ENCODE data around the gene RBMS2.

The RBMS2 gene

DNA sequence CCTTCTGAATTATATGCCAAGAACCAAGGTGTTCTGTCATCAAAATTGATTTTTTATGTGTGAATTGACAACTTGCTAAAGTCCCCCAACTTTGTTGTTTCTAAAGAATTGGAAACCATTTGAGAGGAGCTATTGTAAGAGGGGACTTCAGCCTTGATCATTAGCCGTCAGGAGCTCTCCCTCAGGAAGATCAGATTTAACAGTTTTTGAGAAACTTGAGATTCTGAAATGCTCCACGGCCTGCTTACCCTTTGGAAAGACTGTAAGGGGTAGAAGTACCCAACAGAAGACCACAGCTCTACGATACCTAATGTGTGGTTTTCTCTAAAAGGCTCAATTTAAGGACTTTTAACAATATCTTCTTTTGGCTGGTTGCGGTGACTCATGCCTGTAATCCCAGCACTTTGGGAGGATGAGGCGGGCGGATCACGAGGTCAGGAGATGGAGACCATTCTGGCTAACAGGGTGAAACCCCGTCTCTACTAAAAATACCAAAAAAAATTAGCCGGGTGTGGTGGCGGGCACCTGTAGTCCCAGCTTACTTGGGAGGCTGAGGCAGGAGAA is 57.4 kb downstream of the RBMS2 start:
- no peak for TF ChIP-seq TCF12 (IDR thresholded peaks at IDR 0.05; ENCODE audit: low read depth)

DNA sequence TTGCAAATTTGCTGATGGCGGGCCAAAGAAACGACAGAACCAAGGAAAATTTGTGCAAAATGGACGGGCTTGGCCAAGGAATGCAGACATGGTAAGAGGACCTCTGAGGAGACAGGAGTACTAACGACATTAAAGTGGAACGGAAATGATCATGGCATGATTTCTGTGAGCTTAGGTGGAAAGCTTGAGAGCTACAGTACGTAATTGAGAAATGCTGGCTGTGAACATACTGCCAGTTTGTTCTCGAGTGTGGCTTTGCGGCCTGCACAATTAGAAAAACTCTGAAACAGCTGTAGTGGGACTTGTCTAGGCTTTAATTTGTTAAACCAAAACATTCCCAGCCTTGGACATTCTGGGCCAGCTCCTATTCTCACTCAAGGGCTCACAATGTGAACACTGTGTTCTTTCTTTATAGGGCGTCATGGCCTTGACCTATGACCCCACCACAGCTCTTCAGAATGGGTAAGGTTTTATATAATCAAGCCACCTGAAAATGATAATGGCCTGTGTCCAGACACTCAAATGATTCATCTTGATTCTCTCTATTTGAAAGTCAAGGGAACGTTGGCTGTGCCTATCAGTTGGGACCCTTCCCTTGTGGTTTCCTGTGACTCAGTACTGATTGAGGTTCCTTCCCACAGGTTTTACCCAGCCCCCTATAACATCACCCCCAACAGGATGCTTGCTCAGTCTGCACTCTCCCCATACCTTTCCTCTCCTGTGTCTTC is 60.0 kb downstream of the RBMS2 start:
- TF ChIP-seq, protein P1, sequence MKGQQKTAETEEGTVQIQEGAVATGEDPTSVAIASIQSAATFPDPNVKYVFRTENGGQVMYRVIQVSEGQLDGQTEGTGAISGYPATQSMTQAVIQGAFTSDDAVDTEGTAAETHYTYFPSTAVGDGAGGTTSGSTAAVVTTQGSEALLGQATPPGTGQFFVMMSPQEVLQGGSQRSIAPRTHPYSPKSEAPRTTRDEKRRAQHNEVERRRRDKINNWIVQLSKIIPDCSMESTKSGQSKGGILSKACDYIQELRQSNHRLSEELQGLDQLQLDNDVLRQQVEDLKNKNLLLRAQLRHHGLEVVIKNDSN (IDR thresholded peaks at IDR 0.05), result no peak
- TF ChIP-seq TEAD4 (IDR thresholded peaks at IDR 0.05) (no peak), RAD21 (IDR thresholded peaks at IDR 0.05; ENCODE audit: low read depth) (no peak), TAF1 (IDR thresholded peaks at IDR 0.05; ENCODE audit: low read depth) (no peak), CEBPB (IDR thresholded peaks at IDR 0.05) (no peak), CREB1 (IDR thresholded peaks at IDR 0.05; ENCODE audit: low read depth) (no peak), YY1 (IDR thresholded peaks at IDR 0.05; ENCODE audit: low read depth) (no peak), EGR1 (IDR thresholded peaks at IDR 0.05) (no peak), TCF12 (IDR thresholded peaks at IDR 0.05; ENCODE audit: low read depth) (no peak), EP300 (IDR thresholded peaks at IDR 0.05; ENCODE audit: borderline replicate concordance) (no peak), FOXM1 (IDR thresholded peaks at IDR 0.05; ENCODE audit: borderline replicate concordance, low read depth) (no peak), MAX (IDR thresholded peaks at IDR 0.05) (no peak), ZBTB7A (IDR thresholded peaks at IDR 0.05; ENCODE audit: low read depth) (no peak), NFIC (IDR thresholded peaks at IDR 0.05) (no peak)
- TF ChIP-seq, protein P2, sequence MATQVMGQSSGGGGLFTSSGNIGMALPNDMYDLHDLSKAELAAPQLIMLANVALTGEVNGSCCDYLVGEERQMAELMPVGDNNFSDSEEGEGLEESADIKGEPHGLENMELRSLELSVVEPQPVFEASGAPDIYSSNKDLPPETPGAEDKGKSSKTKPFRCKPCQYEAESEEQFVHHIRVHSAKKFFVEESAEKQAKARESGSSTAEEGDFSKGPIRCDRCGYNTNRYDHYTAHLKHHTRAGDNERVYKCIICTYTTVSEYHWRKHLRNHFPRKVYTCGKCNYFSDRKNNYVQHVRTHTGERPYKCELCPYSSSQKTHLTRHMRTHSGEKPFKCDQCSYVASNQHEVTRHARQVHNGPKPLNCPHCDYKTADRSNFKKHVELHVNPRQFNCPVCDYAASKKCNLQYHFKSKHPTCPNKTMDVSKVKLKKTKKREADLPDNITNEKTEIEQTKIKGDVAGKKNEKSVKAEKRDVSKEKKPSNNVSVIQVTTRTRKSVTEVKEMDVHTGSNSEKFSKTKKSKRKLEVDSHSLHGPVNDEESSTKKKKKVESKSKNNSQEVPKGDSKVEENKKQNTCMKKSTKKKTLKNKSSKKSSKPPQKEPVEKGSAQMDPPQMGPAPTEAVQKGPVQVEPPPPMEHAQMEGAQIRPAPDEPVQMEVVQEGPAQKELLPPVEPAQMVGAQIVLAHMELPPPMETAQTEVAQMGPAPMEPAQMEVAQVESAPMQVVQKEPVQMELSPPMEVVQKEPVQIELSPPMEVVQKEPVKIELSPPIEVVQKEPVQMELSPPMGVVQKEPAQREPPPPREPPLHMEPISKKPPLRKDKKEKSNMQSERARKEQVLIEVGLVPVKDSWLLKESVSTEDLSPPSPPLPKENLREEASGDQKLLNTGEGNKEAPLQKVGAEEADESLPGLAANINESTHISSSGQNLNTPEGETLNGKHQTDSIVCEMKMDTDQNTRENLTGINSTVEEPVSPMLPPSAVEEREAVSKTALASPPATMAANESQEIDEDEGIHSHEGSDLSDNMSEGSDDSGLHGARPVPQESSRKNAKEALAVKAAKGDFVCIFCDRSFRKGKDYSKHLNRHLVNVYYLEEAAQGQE (IDR thresholded peaks at IDR 0.05; ENCODE audit: low read depth), result no peak

DNA sequence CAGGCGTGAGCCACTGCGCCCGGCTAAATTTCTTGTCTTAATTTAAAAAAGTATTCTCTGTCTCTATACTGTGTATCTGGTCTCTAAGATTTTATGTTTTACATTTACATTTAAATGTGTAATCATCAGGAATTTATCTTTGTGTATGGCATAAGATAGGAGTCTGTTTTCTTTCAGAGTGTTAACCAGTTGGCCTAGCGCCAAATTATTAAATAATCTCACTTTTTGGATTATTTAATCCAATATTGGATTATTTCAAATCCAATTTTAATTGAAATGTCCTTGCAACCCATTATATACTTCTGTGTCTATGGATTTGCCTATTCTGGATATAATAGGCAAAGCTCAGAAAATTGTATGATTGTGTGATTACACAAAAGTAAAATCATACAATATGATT is 63.5 kb downstream of the RBMS2 start:
- TF ChIP-seq FOXM1 (IDR thresholded peaks at IDR 0.05; ENCODE audit: borderline replicate concordance, low read depth), result no peak
- peak; percentile 72 for TF ChIP-seq NFIC (IDR thresholded peaks at IDR 0.05)
- TF ChIP-seq TCF12 (IDR thresholded peaks at IDR 0.05; ENCODE audit: low read depth), result no peak
- TF ChIP-seq ZBTB7A (IDR thresholded peaks at IDR 0.05; ENCODE audit: low read depth), result no peak

GRCh38 chr12:56589783-56590182 is 68.2 kb downstream of the RBMS2 start:
- TF ChIP-seq, protein P1 (IDR thresholded peaks at IDR 0.05), result no peak
- TF ChIP-seq TAF1 (IDR thresholded peaks at IDR 0.05; ENCODE audit: low read depth) (no peak), EP300 (IDR thresholded peaks at IDR 0.05; ENCODE audit: borderline replicate concordance) (no peak), FOXM1 (IDR thresholded peaks at IDR 0.05; ENCODE audit: borderline replicate concordance, low read depth) (no peak), TEAD4 (IDR thresholded peaks at IDR 0.05) (no peak), CEBPB (IDR thresholded peaks at IDR 0.05) (no peak), YY1 (IDR thresholded peaks at IDR 0.05; ENCODE audit: low read depth) (no peak), CREB1 (IDR thresholded peaks at IDR 0.05; ENCODE audit: low read depth) (no peak), RAD21 (IDR thresholded peaks at IDR 0.05; ENCODE audit: low read depth) (no peak), ZBTB7A (IDR thresholded peaks at IDR 0.05; ENCODE audit: low read depth) (no peak)

DNA sequence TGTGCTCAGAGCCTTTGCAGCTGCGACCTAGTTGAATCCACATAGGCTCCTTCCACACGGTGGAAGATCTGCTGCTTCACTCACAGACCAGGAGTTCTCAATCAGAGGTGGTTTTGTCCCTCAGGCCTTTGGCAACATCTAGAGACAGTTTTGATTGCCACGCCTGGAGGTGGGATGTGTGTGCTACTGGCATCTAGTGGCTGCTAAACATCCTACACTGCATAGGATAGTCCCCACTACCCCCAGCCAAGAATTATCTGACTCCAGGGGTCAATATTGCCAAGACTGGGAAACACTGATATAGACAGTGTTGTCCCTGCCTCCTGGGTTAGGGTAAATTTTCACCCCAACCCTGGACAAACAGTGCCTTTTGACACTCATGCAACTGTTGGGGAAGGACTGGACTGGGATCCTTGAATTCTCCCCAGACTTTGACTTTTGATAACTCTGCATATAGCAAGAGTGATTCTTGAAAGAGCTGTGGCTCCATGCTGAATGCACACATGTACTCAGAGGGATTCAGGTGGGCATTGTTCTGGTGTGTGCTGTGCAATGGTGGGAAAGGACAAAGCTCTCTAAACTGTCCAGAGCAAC is 68.7 kb downstream of the RBMS2 start:
- TF ChIP-seq RAD21 (IDR thresholded peaks at IDR 0.05; ENCODE audit: low read depth) (peak; percentile 49), ZBTB7A (IDR thresholded peaks at IDR 0.05; ENCODE audit: low read depth) (no peak), TEAD4 (IDR thresholded peaks at IDR 0.05) (no peak), NFIC (IDR thresholded peaks at IDR 0.05) (no peak), MAX (IDR thresholded peaks at IDR 0.05) (no peak)
- TF ChIP-seq, protein P1 (IDR thresholded peaks at IDR 0.05), result no peak

GRCh38 chr12:56591126-56591525 is 69.5 kb downstream of the RBMS2 start:
- TF ChIP-seq, protein P2 (IDR thresholded peaks at IDR 0.05; ENCODE audit: low read depth), result no peak
- TF ChIP-seq FOXM1 (IDR thresholded peaks at IDR 0.05; ENCODE audit: borderline replicate concordance, low read depth) (no peak), YY1 (IDR thresholded peaks at IDR 0.05; ENCODE audit: low read depth) (no peak), CREB1 (IDR thresholded peaks at IDR 0.05; ENCODE audit: low read depth) (no peak), ZBTB7A (IDR thresholded peaks at IDR 0.05; ENCODE audit: low read depth) (no peak), TAF1 (IDR thresholded peaks at IDR 0.05; ENCODE audit: low read depth) (no peak), EGR1 (IDR thresholded peaks at IDR 0.05) (no peak), CEBPB (IDR thresholded peaks at IDR 0.05) (no peak), RAD21 (IDR thresholded peaks at IDR 0.05; ENCODE audit: low read depth) (no peak), TCF12 (IDR thresholded peaks at IDR 0.05; ENCODE audit: low read depth) (no peak), TEAD4 (IDR thresholded peaks at IDR 0.05) (no peak)
- TF ChIP-seq, protein P1 (IDR thresholded peaks at IDR 0.05), result no peak

All from Ishikawa (cell line).